T-helper 2 cell (primary cell): Measurements from ENCODE around the gene GPR160.
"Not testable (repeated sequence)": the region's sequence is repeated elsewhere in the genome, so short reads cannot be mapped to it uniquely, and the experiment has no call there.

Source experiments
- DNase-seq, 5 experiments: peaks; one replicate each; pipeline versions ENCODE4 v3.0.0 to v3.0.0-alpha.2; 2012 to 2022
- total RNA-seq, 2 donors: gene quantifications; one replicate each; lab custom pipeline; 2026; lab: John Stamatoyannopoulos, UW

The GPR160 gene, protein sequence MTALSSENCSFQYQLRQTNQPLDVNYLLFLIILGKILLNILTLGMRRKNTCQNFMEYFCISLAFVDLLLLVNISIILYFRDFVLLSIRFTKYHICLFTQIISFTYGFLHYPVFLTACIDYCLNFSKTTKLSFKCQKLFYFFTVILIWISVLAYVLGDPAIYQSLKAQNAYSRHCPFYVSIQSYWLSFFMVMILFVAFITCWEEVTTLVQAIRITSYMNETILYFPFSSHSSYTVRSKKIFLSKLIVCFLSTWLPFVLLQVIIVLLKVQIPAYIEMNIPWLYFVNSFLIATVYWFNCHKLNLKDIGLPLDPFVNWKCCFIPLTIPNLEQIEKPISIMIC
- 5.0 to 5.1 reads per million in 2 donors for total RNA-seq

DNA sequence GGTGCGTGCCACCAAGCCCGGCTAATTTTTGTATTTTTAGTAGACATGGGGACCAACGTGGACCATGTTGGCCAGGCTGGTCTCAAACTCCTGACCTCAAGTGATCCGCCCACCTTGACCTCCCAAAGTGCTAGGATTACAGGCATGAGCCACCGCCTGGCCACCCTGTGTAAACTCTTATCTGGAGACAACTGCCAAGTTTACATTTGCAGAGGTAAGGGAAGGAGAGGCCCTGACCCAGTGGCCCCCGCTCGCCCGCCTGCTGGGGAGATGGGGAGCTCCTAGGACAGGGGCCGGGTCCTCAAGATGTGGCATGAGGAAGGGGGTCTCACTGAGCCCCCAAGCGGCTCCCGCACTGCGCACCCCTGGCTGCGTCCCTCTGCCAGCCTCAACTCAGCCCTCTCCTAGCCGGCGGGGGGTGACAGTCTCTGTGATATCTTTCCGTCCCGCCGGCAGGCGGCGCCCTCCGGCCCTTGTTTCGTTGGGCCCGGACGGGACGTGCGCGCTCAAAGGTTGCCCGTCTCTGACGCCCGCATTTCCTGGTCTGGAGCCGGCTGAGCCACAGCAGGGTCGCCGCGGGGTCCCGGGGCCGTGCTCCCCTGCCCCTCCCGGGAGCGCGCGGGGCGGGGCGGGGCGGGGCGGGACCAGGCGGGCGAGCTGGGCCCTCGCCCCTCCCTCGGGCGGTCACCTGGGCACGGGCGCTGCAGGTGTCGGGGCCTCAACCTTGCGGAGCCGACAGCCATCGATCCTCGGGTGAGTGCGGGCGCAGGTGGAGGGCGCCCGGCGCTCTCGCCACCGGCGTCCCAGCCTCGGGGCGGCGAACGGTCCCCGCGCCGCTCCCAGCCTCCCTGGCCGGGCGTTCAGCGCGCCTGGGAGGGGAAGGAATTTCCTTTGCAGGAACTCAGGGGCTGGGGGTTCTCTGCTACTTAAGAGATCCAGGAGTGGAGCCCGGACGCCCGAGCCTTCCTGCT, at the start of gene GPR160:
Gene GPR160 (plus strand): TSS at position 533 of the 971 bp plus-strand sequence. CDS start 45,978 bp downstream, outside the sequence.
- DNase-seq: peak; percentile 53 to 83 (median 68)

DNA sequence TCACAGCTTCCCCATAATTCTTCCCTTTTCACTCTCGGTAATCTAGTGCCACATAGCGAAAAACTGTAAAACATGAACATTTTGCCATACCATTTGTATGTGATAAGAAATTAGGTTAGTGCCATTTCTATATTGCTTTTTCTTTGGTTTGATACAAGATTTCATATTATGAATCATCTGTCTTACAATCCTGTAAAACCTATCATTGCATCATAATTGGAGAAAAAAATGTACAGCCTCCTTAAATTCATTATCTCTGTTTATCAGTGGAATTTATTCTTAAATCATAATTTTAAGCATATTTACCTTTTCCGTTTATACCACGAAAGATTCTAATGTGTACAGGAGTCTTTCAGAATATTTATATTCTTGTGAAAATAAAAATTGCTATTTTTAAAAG, 47.4 kb upstream of the GPR160 start:
- no peak for DNase-seq

DNA sequence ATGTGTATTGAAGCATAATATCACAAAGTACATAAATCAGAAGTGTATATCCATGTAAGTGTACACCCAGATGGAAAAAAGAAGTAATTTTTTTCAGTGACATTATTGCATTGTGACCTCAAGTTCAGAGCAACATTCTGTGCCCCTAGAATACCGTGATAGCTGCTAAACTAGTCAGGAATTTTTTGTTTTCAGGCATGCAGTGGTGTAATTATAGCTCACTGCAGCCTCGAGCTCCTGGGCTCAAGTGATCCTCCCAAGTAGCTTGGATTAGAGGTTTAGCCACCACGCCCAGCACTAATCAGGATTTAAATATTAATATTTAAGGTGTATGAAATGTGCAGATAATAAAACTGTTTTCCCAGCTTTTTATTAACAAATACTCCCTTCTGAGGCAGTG, 45.6 kb upstream of the GPR160 start:
- DNase-seq: no peak

DNA sequence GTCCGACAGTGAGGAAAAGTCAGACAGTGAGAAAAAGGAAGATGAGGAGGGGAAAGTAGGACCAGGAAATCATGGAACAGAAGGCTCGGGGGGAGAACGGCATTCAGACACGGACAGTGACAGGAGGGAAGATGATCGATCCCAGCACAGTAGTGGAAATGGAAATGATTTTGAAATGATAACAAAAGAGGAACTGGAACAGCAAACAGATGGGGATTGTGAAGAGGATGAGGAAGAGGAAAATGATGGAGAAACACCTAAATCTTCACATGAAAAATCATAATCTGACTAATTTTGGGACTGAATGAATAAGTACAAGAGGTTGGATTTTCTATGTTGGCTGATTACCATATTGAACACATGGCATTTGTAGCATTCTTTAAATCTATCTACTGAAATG, 45.0 kb upstream of the GPR160 start:
- DNase-seq: no peak

DNA sequence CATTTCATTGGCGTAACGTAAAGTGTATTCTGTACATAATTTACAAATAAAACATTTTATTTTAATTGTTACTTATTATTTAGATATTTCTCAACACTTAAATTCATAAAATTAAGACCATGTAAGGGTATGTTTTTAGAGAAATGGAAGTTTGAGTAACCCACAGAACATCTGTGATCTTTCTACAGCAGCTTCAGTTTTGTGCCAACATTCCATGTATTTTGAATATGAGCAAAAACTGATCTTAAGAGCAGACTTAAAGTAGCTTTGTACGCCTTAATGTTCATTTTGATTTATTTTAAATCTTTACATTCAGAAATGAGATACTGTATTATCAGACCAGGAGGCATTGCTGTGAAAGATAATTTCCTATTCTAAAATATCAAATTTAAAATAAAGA, 44.0 kb upstream of the GPR160 start:
- DNase-seq: no peak

DNA sequence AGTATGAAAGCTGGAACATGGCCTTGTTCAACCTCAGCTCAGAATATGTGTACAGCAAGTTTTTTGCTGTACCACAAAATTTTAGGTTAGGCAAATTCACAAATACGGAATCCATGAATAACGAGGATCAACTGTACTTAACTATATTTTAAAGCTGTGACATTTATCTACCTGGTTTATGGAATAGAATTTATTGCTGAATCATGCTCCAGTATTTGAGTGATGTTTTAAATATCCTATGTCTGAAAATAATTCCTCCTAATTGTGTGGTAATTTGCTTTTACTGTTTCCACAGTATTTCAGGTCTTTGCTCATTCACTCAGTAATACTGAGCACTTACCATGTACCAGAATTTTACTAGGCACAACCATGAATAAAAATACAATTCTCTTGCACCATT, 41.7 kb upstream of the GPR160 start:
- DNase-seq: no peak

DNA sequence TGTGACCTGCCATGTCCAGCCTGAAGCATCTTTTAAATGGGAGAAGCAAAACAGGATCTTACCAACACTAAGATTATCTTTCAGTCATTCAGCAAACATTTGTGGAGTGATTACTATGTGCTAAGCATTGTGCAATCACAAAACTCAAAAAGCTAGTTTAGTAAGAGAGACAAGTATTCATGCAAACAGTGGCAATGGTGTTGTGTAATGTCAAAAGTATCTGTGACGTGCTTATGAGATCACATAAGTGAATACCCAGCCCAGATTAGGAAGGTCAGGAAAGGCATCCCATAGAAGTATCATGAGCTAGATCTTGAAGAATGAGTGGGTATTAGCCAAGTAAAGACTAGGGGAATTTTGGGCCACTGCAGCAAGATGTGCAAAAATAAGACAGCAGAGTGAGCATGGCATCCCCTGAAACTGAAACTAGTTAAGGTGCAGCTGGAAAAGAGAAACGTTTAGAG, 39.1 kb upstream of the GPR160 start:
- DNase-seq: no peak

DNA sequence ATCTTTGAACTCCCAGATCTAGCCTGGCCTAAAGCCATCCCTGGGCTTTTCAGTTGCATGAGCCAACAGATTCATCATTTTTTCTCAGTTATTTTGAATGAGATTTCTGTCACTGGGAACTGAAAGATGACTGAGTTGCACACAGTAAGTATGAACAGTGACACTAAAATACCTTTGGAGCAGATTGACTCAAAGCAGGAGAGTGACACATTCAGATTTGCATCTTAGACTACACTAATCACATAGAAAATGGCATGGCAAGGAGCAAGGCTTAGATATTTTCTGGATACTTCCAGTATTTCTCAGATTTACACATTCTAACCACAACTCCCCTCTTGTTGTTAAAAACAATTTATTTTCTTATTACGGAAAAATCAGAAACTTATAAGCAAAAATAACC, 38.4 kb upstream of the GPR160 start:
- peak in 1 of 5 experiments; percentile 38 for DNase-seq

DNA sequence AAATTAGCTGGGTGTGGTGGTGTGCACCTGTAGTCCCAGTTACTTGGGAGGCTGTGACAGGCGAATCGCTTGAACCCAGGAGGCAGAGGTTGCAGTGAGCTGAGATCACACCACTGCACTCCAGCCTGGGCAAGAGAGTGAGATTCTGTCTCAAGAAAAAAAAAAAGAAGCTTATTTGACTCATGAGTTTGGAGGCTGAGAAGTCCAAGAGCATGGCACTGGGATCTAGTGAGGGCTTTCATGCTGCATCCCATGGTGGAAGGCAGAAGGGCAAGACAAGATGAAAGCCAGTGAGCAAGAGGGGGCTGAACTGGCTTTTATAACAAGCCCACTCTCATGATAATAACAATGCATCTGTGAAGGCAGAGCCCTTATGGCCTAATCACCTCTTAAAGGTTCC, 37.7 kb upstream of the GPR160 start:
- DNase-seq: no peak

DNA sequence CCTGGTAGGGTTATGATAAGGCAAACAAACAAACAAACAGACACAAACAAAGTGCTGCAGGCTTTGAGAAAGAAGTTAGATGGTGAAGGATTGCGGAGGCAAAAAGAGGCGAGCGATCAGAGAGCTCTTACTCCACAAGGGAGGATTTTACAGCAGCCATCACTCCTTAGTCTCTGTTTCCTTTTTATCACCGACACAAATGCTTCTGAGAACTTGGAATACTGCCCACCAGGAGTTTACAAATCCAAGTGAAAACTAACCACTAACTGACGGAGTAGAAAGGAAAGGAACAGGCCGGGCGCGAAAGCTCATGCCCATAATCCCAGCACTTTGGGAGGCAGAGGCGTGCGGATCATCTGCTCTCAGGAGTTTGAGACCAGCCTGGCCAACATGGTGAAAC, 35.6 kb upstream of the GPR160 start:
- DNase-seq: no peak

DNA sequence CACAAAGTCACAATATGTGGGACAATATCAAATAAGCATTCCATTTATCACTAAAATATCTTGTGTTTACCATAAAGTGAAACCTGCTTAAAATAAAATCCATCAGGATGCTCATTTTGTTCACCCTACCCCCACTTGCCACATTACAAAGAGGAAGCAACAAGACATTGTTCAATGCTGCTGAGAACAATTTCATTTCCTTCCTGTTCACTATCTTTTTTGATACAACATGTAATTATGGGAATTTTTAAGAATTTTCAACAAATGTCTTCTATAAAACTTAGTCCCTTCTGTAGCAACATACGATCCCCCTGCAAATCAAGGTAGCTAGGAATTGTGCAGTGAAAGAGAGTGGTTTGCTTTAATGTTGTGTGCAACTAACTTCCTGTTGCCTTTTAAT, 34.9 kb upstream of the GPR160 start:
- no peak for DNase-seq

DNA sequence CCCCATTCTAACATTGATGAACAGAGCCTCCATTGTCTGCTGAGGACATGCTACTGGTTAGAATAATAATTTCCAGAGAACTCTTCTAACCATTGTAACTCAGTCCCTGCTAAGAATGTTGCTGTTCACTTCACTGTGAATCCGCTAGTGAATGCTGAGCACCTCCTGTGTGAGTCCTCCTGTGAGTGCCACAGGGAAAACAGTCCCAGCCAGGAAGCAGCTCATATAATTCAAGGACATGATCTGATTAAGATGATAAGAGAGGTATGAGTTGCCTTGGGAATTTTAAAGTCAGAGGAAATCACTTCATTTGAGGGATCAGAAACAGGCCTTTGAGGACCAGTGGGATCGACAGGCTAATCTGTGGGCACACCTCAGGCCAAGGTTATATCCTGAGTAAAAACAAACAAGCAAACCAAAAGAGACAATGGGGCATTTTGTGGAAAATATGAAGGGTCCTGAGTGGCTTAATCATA, 33.9 kb upstream of the GPR160 start:
- DNase-seq: no peak

DNA sequence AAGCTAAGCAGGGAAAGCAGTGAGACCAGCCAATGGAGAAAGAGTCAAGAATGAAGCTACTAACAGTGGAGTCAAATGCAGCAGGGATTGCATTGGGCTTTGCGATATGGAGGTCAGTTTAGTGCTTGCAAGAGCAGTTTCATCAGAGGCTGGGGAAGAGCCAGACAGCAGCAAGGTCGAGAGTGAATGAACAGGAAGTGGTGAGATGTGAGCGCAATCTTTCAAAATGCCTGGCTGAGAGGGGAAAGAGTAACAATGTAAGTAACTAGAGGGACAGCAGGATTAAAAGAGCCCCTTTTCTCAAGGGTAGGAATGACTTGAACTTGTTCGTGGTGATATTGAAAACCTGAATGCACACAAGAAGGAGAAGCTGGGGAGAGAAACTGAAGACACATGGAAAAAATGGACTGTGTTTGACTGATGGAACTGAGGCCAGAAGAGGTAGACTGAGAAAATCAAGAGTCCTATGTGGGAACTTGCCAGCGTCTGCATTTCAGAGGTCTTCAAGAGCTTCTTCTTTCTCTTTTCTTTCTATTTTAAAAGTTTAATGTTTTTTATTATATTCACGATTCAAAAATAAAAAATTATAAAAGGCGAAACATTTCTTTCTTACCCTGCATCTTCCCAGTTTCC, 30.6 kb upstream of the GPR160 start:
- peak in 1 of 5 experiments; percentile 80 for DNase-seq

DNA sequence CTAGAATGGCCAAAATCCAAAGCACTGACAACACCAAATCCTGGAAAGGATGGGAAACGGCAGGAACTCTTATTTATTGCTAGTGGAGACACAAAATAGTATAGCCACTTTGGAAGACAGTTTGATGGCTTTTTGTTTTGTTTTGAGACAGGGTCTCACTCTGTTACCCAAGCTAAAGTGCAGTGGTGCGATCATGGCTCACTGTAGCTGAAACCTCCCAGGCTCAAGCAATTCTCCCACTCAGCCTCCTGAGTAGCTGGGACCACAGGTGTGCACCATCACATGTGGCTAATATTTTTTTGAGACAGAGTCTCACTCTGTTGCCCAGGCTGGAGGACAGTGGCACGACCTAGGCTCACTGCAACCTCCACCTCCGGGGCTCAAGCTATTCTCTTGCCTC, 27.3 kb upstream of the GPR160 start:
- no peak for DNase-seq

DNA sequence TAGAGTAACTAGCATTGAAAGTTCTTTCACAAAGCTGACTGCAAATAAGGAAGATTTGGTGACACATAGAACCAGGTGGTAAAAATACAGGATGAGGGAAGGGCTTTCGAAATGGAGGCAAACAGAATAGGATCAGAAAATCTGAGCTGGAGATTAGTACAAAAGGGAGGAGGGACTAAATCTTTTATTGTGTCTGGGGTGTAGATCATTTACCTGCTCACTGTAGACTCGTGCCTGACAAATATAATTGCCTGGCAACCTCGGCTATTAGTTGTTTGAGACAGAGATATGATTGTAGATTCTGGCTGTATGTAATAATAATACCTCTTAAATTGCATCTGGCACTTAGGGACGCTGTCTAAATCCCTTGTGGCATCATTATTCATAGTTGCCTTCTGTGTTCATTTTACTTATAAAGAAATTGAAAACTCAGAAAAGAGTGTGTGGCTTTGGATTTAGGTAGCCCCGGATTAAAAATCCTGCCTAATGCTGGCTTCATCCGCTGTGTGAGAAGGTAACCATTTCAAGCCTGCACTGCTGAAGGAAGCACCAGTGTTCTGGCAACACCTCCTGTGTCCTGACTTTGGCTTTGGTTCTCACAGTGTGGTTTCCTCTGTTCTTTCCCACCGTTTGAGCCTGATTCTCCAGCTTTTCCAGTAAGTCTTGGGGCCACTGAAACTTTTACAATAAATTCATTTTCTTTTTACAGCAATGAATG, 25.0 kb upstream of the GPR160 start:
- DNase-seq: no peak

DNA sequence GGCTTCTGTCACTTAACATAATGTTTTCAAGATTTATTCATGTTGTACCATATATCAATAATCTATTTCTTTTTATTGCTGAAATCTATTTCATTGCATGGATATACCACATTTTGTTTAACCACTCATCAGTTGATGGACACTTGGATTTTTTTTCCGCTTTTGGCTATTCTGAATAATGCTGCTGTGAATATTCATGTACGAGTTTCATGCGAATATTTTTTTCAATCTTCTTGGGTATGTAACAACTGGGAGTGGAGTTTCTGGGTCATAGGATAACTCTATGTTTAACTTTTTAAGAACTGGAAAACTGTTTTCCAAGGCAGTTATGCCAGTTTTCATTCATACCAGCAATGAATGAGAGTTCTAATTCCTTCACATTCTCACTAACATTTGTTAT, 21.7 kb upstream of the GPR160 start:
- DNase-seq: no peak

DNA sequence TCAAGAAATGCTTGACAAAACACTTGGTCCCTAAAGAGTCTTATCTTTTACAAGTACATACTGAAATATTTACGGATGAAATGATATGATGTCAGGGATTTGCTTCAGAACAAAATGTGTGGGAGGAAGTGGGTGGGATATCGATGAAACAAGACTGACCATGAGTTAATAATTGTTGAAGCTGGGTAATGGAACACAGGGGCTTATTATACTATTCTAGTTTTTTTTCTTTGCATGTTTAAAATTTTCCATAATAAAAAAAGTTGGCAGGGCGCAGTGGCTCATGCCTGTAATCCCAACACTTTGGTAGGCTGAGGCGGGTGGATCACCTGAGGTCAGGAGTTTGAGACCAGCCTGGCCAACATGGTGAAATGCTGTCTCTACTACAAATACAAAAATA, 18.5 kb upstream of the GPR160 start:
- not testable (repeated sequence) for DNase-seq

DNA sequence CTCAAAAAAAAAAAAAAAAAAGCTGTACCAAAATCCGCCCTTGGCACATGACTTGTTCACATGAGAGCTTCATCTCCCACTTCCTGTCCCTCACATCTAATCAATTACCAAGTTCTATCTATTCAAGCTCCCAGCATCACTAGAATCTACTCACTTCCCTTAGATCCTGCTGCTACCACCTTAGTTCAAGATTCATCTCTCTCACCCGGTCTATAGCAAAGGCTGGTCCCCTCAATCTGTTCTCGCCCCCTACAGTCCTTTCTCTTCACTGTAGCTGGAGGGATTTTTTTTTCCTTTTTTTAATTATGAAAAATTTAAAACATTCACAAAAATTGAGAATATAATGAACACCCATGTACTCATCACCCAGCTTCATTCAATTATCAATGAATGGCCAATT, 16.7 kb upstream of the GPR160 start:
- DNase-seq: no peak

DNA sequence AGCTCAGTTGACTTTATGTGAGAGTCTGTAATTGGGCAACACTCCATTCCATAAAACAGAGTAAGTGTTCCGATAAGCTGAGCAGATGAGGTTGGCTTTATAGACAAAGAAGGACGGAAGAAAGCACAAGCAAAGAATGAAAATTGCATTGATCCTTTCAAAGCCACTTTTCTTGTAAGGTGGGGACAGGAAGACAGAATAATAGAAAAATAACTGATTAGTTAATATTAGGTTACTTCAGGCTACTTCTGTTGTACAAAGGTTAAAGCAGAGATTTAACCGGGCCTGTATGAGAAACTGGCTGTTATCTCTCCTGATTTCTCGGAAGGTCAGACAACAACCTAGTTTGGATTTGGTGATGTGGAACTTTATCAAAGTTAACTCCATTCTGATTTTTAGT, 15.5 kb upstream of the GPR160 start:
- DNase-seq: no peak

DNA sequence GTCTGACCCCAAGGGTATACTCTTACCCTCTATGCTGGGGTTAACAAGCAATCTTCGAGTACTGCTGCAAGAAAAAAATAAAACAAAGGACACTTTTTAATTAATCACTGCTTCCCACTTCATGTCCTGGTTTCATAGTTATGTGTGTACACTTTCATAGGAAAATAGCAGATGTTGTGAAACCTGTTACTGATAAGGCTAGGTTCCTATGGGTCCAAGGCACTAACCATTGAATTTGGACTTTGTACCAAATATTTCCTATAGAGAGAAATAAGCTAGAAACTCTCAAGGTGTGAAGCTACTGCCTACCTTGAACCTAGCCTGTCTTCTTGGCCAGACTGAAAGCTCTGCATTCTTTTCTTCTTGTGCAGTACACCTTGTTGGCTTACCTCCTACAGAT, 14.6 kb upstream of the GPR160 start:
- no peak for DNase-seq

DNA sequence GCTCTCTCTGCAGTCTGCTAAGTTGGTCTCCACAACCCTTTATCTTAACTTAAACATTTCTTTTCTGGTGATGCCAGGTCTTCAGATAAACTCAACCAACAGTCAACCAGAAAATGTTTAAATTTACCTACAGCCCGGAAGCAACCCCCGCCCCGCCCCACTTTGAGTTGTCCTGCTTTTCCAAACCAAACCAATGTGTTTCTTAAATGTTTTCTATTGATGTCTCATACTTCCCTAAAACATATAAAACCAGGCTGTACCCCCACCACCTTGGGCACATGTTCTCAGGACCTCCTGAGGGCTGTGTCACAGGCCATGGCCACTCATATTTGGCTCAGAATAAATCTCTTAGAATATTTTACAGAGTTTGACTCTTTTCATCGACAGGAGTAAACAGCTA, 13.2 kb upstream of the GPR160 start:
- no peak for DNase-seq
